Gastrocnemius medialis (tissue), 4 donors: ENCODE measurements around the gene RBFOX1. TPM values are rescaled to one million over a fixed set of nuclear protein-coding genes. Genes with fewer than 3 reads are reported as not detected.
A peak's percentile ranks its signal among the peaks of the same experiment; 100 is the strongest.

ENCODE experiments used
- ATAC-seq, 2 donors: fragments of 150-250 bp; one replicate each; pipeline ENCODE4 v1.9.1; 2016
- DNase-seq, 2 donors: peaks; one replicate each; pipeline ENCODE4 v3.0.0-alpha.2; 2019
- H3K27ac ChIP-seq, 4 donors: fragments of 200-600 bp; sonication (generic); 1 replicate in 1 of 4; 2 replicates in 3 of 4; pipeline ENCODE4 v1.5.1; 2016 to 2018; ENCODE audit warnings: mild to moderate bottlenecking in 2 of 4, moderate library complexity in 1 of 4
- H3K27me3 ChIP-seq, 3 donors: fragments of 200-600 bp; sonication (generic) in 2 of 3; 1 replicate in 1 of 3; 2 replicates in 2 of 3; pipeline versions ENCODE4 v1.5.1 to v1.6.0; 2016 to 2019; ENCODE audit warnings: mild to moderate bottlenecking in 1 of 3, moderate library complexity in 1 of 3
- H3K36me3 ChIP-seq, 2 donors: fragments of 200-600 bp; sonication (generic) in 1 of 2; one replicate each; pipeline ENCODE4 v1.5.1; 2017 to 2018
- H3K4me1 ChIP-seq, 2 donors: fragments of 200-600 bp; sonication (generic) in 1 of 2; one replicate each; pipeline ENCODE4 v1.5.1; 2016 to 2017; ENCODE audit warnings: mild to moderate bottlenecking in 2 of 2
- H3K4me3 ChIP-seq, 4 donors: fragments of 200-600 bp; sonication (generic) in 3 of 4; 1 replicate in 1 of 4; 2 replicates in 3 of 4; pipeline ENCODE4 v1.5.1; 2016 to 2019; ENCODE audit warnings: mild to moderate bottlenecking in 2 of 4
- H3K9me3 ChIP-seq, 3 donors: fragments of 200-600 bp; sonication (generic) in 2 of 3; 1 replicate in 1 of 3; 2 replicates in 2 of 3; pipeline ENCODE4 v1.5.1; 2016 to 2019
- POLR2A ChIP-seq, 2 donors: fragments of 450-650 bp; IDR thresholded peaks; one replicate each; pipeline ENCODE4 v1.6.1; 2017; ENCODE audit warnings: antibody characterized with exemption in 2 of 2, mild to moderate bottlenecking in 2 of 2, moderate library complexity in 2 of 2
- in situ Hi-C, 4 donors: fragments of 200-750 bp; cut with MboI; loops; one replicate each; pipeline versions ENCODE4 v1.15.0 to v1.8.0; 2017; ENCODE audit warnings: low sequenced_read_pairs in 4 of 4
- intact Hi-C: fragments of 100-400 bp; cut with DNase I; formaldehyde crosslinking; loops from one replicate; pipeline ENCODE4 v1.15.1; 2023; ENCODE audit warnings: low total_unique reads
- total RNA-seq, 4 donors: library from RNA; depleted of rRNA; stranded (reverse); fragments of >200 nt; gene quantifications; one replicate each; pipeline versions ENCODE4 v1.1.0 to v1.2.3, GENCODE V29; 2016
- TF ChIP-seq, protein P1 (sequence below), 5 experiments: fragments of 450-650 bp in 3 of 5; fragments of 200-600 bp in 2 of 5; sonication (generic) in 2 of 5; IDR thresholded peaks in 4 of 5; conservative IDR thresholded peaks in 1 of 5; 1 replicate in 4 of 5; 2 replicates in 1 of 5; pipeline ENCODE4 v1.5.1; 2016 to 2019; ENCODE audit warnings: antibody characterized with exemption in 5 of 5, mild to moderate bottlenecking in 3 of 5, moderate library complexity in 3 of 5

RBFOX1 gene
- total RNA-seq, 4 donors from 2014 or later: 42.5 to 98.8 (median 58.6) TPM

DNA sequence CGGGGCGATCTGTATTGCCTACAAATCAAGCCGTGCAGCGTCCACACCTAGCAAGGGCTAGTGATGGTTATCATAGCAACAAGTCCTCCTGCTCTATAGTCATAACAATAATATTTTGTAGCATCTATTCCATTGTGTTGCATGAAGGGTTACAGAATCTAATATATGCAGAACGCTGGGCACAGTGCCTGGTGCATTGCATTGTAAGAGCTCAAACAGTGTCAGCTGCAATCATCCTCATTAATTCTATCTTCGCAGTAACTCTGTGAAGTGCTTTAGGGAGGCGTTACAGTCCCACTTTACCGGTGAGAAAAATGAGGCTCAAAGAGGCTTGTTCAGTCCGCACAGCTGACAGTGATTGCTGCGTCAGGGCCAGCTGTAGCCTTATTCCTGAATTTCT, 149.4 kb downstream of the RBFOX1 start:
- no peak for TF ChIP-seq POLR2A (IDR thresholded peaks at IDR 0.05)
- TF ChIP-seq, protein P1, sequence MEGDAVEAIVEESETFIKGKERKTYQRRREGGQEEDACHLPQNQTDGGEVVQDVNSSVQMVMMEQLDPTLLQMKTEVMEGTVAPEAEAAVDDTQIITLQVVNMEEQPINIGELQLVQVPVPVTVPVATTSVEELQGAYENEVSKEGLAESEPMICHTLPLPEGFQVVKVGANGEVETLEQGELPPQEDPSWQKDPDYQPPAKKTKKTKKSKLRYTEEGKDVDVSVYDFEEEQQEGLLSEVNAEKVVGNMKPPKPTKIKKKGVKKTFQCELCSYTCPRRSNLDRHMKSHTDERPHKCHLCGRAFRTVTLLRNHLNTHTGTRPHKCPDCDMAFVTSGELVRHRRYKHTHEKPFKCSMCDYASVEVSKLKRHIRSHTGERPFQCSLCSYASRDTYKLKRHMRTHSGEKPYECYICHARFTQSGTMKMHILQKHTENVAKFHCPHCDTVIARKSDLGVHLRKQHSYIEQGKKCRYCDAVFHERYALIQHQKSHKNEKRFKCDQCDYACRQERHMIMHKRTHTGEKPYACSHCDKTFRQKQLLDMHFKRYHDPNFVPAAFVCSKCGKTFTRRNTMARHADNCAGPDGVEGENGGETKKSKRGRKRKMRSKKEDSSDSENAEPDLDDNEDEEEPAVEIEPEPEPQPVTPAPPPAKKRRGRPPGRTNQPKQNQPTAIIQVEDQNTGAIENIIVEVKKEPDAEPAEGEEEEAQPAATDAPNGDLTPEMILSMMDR (IDR thresholded peaks at IDR 0.05 in 4 of 5, conservative IDR thresholded peaks at IDR 0.05 in 1 of 5): no peak
- Histone ChIP-seq H3K9me3 (no peaks in the 10 kb centered on the region), H3K27me3 (no peaks in the 10 kb centered on the region), H3K4me3 (no peak overlapping the region), H3K36me3 (peaks cover 0 to 3% of the 10 kb centered on the region in 2 donors), H3K27ac (no peak overlapping the region), H3K4me1 (peaks cover 10 to 12% of the 10 kb centered on the region in 2 donors)
- intact Hi-C loops (no loop called here), in situ Hi-C loops (no loop called here)
- DNase-seq: peak in 1 of 2 donors; percentile 25
- no peak for ATAC-seq

DNA sequence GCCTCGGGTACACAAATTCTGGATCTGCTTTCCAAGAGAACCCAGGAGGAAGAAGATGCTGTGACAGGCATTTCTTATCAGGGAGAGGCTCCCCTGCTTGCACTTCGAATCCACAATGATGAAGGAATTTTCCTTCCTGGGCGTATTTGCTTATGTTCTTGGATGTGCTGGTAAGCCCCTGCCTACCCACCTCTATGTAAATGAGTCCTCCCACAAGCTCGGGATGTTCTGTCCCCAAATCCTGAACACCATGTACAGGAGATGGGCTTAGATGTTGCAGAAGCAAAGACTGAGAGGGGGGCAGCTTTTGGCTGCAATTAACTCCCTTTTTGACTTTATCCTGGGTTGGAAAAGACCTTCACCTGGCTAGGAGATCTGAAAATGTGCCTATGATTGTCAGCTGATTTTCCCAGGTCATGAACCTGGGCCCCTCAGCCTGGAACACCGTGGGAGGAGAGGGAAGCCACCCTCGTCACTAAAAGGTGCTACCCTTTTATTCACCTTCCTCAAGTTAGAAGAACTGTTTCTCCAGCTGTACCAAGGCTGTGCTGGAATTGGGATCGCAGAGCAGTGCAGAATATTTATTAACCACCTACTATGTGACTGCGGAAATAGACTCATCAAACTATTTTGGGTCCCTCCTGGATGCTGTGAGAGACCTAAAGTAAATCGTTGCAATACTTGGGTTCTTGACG, 150.1 kb downstream of the RBFOX1 start:
- no peak for DNase-seq
- Histone ChIP-seq H3K9me3 (no peaks in the 10 kb centered on the region), H3K4me1 (peaks cover 12% of the 10 kb centered on the region in 2 donors), H3K4me3 (no peak overlapping the region), H3K27ac (no peak overlapping the region), H3K27me3 (no peaks in the 10 kb centered on the region), H3K36me3 (peaks cover 0 to 3% of the 10 kb centered on the region in 2 donors)
- no peak for ATAC-seq
- intact Hi-C loops: no loop called here
- in situ Hi-C loops: no loop called here
- no peak for TF ChIP-seq POLR2A (IDR thresholded peaks at IDR 0.05)
- TF ChIP-seq, protein P1 (IDR thresholded peaks at IDR 0.05 in 4 of 5, conservative IDR thresholded peaks at IDR 0.05 in 1 of 5): no peak

DNA sequence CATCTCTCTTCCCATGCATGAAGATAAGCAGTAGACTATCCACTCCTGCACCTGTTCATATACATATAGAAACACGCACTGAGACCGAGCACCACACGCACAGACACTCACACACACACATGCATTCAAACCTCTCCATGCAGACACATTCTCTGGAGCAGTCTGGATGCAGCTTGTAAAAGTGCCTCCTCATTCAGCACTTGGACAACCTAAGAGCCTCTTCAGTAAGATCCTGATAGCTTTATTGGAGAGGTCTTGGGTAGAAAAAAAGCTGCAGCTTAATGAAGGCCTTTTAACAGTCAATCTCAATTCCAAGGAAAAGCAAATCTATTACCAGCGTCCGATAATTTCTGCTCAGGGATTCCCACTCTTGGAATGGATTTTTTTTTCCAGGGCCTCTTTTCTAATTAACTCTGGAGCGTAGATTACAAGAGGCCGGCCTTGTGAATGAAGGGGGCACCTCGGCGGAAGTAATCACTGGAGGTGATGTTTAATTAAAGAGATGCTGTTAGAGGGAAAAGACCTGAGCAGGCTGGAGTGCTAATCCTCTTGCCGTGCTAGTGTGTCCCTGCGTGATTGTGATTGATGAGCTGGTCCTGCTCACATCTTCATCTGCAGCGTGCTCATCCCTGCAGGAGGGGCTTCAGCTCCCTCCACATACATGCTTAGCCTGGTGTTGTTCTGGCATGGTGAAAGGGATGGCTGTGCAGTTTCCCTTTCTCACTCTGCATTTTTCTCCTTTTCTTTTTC, 155.1 kb downstream of the RBFOX1 start:
- no peak for DNase-seq
- TF ChIP-seq, protein P1 (IDR thresholded peaks at IDR 0.05 in 4 of 5, conservative IDR thresholded peaks at IDR 0.05 in 1 of 5): no peak
- no peak for TF ChIP-seq POLR2A (IDR thresholded peaks at IDR 0.05)
- H3K27ac ChIP-seq: no peak overlapping the region
- H3K36me3 ChIP-seq: no peaks in the 10 kb centered on the region
- no peaks in the 10 kb centered on the region for H3K9me3 ChIP-seq
- in situ Hi-C loops: no loop called here
- H3K27me3 ChIP-seq: no peaks in the 10 kb centered on the region
- H3K4me1 ChIP-seq: peaks cover 2 to 8% of the 10 kb centered on the region in 2 donors
- intact Hi-C loops: no loop called here
- ATAC-seq: no peak
- H3K4me3 ChIP-seq: no peak overlapping the region

DNA sequence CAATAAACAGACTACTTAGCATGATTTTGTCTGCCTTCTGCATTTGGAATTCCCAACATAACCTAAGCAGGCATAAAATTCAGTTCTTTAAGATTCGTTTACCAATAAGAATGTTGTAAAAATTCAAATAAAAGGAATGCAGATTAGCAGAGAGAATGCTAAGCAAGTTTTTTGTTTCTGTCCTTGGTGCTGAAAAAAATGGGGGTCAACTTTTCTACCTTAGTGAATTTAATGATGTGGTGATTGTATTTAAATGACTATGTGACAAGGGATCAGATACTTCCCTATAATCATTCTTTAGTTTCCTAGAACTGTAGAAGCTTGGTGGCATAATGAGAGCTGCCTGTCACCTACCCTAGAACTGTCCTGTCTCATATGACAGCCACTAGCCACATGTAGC, 159.5 kb downstream of the RBFOX1 start:
- Histone ChIP-seq H3K27me3 (no peaks in the 10 kb centered on the region), H3K4me3 (no peak overlapping the region), H3K9me3 (no peaks in the 10 kb centered on the region), H3K4me1 (peaks cover 5 to 6% of the 10 kb centered on the region in 2 donors), H3K36me3 (no peaks in the 10 kb centered on the region), H3K27ac (no peak overlapping the region)
- in situ Hi-C loops (no loop called here), intact Hi-C loops (no loop called here)
- DNase-seq: no peak
- TF ChIP-seq, protein P1 (IDR thresholded peaks at IDR 0.05 in 4 of 5, conservative IDR thresholded peaks at IDR 0.05 in 1 of 5): no peak
- no peak for TF ChIP-seq POLR2A (IDR thresholded peaks at IDR 0.05)
- no peak for ATAC-seq
